Measurements from ENCODE around the gene ZC3H11A.
A peak's percentile ranks its signal among the peaks of the same experiment; 100 is the strongest.
"Not testable (repeated sequence)": the region's sequence is repeated elsewhere in the genome, so short reads cannot be mapped to it uniquely, and the experiment has no call there.

Gene ZC3H11A

DNA sequence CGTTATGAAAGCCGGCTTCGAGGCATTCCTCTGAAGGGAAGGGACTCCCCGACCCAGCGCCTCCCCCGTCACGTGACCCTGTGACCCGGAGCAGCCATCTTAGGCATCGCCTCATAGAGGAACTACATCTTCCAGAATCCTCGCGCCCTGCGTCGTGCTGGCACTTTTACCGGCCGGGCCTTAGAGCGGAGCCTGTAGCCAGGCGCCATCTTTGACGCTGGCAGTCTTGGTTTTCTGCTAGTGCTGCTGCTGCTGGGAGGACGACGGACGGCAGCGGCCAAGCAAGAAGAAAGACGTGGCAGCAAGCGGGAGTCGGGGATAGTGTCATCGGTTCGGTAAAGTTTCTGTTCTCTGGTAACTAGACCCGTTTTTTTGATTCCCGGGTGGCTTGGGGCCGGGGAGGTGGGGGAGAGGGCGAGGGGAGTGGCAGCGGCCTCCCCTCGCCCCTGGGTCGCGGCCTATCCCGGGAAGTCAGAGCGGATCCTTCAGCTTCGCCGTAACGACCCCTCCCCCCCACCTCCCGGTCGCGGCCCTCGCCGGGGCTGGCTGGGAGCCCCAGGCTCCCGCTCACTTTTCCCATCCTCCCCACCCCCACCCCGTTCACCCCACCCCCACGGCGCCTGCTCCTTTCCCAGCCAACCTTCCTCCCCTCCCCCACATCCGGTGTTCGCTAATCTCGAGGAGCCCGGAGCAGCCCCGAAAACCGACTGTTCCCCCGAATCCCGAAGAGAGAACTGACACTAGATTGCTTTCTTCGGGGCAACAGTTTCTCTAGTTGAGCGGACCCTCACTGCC, at the start of gene ZC3H11A, which contains the start of gene ZBED6:
ZC3H11A (plus strand) TSS at position 183 of the 795 bp plus-strand sequence. CDS start 21,448 bp downstream, outside the sequence.
ZBED6 (plus strand) TSS at position 183 of the 795 bp plus-strand sequence. CDS start 1,900 bp downstream, outside the sequence.
- peak; percentile 99 for DNase-seq

DNA sequence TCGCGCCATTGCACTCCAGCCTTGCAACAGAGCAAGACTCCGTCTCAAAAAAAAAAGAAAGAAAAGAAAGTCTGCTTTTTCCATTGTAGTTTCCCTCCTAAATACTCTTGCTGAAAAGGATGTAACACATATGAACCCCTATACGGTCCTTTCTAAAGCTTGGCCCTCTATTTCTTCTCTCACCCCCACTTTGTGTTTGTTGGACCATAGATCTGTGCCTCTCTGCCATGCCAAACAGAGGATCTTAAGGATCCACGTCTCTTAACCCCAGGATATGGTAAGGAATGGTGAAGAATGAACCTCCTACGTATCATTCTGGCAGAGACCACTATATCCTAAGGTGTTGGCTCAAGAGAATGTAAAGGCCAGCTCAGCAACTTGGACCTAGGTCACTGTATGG, 49.1 kb upstream of the ZC3H11A start:
- DNase-seq = no peak

GRCh38 chr1:203751051-203751450, 44.4 kb upstream of the ZC3H11A start:
- peak; percentile 22 for DNase-seq

DNA sequence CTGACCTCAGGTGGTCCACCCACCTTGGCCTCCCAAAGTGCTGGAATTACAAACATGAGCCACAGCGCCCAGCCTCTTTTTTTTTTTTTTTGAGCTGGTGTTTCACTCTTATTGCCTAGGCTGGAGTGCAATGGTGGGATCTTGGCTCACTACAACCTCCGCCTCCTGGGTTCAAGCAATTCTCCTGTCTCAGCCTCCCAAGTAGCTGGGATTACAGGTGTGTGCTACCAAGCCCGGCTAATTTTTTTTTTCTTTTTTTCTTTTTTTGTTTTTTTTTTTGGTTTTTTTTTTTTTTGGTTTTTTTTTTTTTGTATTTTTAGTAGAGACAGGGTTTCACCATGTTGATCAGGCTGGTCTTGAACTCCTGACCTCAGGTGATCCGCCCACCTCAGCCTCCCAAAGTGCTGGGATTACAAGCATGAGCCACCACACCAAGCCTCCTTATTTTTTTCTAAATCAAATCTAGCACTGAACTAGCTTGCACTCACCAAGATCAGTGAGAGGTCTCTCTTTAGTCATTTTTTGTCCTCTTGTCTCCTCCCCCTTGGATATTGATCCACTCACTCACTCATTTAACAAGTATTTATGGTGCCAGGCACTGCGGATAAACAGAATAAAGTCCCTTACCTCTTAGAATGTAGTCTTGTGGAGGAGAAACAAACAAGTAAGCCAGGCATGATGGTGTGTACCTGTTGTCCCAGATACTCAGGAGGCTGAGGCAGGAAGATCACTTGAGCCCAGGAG, 43.6 kb upstream of the ZC3H11A start:
- not testable (repeated sequence) for DNase-seq

- DNase-seq = no peak
Measured at GRCh38 chr1:203754455-203754864, 41.0 kb upstream of the ZC3H11A start.

- DNase-seq = no peak
Measured at GRCh38 chr1:203756036-203756435, 39.4 kb upstream of the ZC3H11A start.

DNA sequence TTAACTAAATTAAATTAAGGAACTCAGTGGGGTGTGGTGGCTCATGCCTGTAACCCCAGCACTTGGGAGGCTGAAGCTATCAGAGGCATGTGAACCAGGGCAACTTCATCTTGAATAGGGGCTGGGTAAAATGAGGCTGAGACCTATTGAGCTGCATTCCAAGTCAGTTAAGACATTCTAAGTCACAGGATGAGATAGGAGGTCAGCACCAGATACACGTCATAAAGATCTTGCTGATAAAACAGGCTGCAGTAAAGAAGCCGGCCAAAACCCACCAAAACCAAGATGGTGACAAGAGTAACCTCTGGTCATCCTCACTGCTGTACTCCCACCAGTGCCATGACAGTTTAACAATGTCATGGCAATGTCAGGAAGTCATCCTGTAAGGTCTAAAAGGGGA, 36.7 kb upstream of the ZC3H11A start:
- DNase-seq = not testable (repeated sequence)

DNA sequence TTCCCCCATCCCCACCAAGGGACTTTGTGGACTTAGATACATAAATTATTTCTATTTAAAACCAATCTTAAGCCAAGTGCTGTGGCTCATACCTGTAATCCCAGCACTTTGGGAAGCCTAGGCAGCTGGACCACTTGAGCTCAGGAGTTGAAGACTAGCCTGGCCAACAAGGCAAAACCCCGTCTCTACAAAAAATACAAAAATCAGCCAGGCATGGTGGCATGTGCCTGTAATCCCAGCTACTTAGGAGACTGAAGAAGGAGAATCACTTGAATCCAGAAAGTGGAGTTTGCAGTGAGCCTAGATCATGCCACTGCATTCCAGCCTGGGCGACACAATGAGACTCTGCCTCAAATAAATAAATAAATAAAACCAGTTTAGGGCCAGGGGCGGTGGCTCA, 34.9 kb upstream of the ZC3H11A start:
- DNase-seq = no peak

DNA sequence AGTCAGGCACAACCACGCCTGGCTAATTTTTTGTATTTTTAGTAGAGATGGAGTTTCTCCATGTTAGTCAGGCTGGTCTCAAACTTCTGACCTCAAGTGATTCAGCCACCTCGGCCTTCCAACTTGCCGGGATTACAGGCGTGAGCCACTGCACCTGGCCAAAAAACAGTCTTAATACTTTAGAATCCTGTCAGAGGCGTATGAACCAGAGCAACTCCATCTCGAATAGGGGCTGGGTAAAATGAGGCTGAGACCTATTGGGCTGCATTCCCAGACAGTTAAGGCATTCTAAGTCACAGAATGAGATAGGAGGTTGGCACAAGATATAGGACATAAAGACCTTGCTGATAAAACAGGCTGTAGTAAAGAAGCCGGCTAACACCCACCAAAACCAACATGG, 33.5 kb upstream of the ZC3H11A start:
- DNase-seq = not testable (repeated sequence)

- DNase-seq = no peak
Measured at GRCh38 chr1:203763505-203763904, 31.9 kb upstream of the ZC3H11A start.

DNA sequence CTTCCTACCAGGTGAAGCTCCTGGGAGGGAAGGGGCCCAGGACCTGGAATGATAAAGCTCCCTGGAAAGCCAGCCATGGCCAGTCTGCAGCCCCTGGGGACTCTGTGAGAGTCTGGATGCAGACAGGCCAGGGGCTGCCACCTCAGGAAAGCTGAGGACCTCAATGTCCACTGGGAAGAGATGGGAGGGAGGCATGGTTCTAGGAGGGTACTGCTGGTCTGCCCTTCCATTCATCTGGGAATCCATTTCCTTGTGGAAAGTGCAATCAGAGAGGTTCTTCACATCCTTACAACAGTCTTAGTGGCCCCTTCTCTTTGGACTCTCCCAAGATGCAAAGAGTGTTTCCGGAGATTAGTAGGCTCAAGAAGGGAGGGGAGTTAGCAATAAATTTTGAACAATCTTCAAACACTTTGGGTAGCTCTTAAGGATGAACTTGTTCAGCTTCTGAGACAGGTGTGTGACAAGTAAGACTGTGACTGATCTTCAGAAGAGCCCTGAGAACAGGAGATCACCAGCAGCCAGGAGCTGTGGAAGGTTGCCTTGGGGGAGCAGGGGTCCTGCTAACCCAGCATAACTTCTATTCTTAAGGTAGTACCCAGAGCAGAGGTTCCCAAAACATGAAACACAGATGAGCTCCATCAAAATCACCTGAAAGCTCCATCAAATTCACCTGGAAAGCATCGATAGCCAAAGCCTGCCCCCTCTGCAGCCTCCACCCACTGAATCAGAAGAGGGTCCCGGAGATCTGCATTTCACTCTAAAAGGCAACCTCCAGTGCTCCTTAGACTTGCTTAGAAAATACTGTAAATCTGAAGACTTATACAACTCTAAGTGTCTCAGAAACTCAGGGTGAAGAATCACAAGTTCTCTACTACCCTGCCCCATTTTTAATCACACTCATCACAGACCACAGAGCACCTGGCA, 31.1 kb upstream of the ZC3H11A start:
- DNase-seq = no peak

- no peak for DNase-seq
Measured at GRCh38 chr1:203765029-203765837, 30.2 kb upstream of the ZC3H11A start, which contains the start of gene LAX1. Gene LAX1 (plus strand): TSS chr1:203765183. CDS start chr1:203765566, 383 bp downstream.

DNA sequence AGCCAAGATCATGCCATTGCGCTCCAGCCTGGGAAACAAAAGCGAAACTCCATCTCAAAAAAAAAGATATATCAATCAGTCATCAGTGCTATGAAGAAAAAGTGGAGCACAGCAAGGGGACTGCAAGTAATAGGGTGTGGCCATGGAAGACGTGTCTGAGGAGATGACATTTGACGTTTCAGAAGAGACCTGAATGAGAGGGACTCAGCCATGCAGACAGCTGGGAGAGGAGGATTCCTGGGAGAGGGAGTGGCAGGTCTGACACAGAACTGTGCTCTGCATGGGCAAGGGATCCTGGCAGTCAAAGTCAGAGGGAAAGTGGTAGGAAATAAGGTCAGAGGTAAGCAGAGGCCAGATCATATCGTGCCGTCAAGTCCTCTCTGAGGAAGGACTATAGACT, 27.2 kb upstream of the ZC3H11A start:
- no peak for DNase-seq

DNA sequence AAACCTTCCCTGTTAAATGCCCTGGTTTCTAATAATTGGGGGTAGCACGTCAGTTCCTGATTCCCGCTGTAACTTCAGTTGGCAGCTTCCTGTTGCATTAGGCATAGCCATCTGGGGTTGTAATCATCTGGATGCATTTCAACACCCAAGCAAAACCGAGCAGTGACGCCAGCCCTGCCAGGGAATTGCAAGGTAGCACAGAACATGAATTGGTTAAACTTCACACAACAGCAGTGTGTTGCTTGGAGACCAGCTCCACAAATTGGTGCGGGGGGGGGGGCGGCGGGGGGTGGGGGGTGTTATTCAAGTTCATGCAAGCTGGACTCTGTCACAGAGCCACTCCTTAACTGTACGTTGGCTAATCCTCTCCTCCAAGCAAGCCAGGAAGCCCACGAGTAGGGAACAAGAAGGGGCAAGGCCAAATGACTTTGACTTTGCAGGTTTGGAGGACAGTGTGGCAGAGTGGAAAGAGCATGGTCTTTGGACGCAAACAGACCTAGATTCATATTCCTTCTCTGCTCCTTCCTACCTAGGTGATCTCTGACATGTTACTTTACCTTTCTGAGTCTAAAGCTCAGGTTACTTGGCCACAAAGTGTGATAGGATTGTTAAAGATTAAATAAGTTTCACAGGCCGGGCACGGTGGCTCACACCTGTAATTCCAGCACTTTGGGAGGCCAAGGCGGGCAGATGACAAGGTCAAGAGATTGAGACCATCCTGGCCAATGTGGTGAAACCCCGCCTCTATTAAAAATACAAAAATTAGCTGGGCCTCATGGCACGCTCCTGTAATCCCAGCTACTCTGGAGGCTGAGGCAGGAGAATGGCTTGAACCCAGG, 25.7 kb upstream of the ZC3H11A start:
- peak; percentile 61 for DNase-seq

- DNase-seq = no peak
Measured at GRCh38 chr1:203771901-203772301, 23.5 kb upstream of the ZC3H11A start.

GRCh38 chr1:203772836-203773235, 22.6 kb upstream of the ZC3H11A start:
- DNase-seq = no peak

- DNase-seq = no peak
Measured at GRCh38 chr1:203776636-203777035, 18.8 kb upstream of the ZC3H11A start.

DNA sequence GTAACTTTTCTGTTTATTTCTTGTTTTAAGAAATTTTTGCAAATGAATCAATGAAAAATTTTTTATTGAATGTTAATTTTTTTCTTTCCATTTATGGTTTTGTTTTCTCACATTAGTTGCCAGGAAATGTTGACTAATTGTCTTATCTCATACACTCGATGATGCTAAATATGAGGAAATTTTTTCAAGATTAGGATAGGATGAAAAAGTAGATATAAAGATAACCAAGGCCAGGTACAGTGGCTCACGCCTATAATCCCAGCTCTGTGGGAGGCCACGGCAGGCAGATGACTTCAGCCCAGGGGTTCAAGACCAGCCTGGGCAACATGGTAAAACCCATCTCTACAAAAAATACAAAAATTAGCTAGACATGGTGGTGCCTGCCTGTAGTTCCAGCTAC, 17.8 kb upstream of the ZC3H11A start:
- DNase-seq = no peak

GRCh38 chr1:203778146-203778545, 17.3 kb upstream of the ZC3H11A start:
- no peak for DNase-seq

GRCh38 chr1:203778789-203779188, 16.6 kb upstream of the ZC3H11A start:
- no peak for DNase-seq

- DNase-seq = no peak
Measured at GRCh38 chr1:203781962-203782361, 13.5 kb upstream of the ZC3H11A start.
